ENCODE results near the gene GAS7.

GAS7 gene

GRCh38 chr17:9878786-9879525 is 319.4 kb downstream of the GAS7 start:
- DNase-seq (ENCODE audit: low read depth, low spot score): no peak
- TF ChIP-seq CTCF (IDR thresholded peaks at IDR 0.05; ENCODE audit: insufficient read depth, low read length, missing control alignments): no peak
- ChIA-PET CTCF (no interaction called here), POLR2A (no interaction called here)
- H3K4me3 ChIP-seq (ENCODE audit: low read depth, low read length): no peak overlapping the region

GRCh38 chr17:9878356-9878755 is 320.1 kb downstream of the GAS7 start:
- DNase-seq (ENCODE audit: low read depth, low spot score): no peak
- no peak for TF ChIP-seq CTCF (IDR thresholded peaks at IDR 0.05; ENCODE audit: insufficient read depth, low read length, missing control alignments)
- no peak overlapping the region for H3K4me3 ChIP-seq (ENCODE audit: low read depth, low read length)
- CTCF ChIA-PET: no interaction called here
- POLR2A ChIA-PET: no interaction called here

GRCh38 chr17:9875441-9875840 is 323.0 kb downstream of the GAS7 start:
- TF ChIP-seq CTCF (IDR thresholded peaks at IDR 0.05; ENCODE audit: insufficient read depth, low read length, missing control alignments): no peak
- no peak overlapping the region for H3K4me3 ChIP-seq (ENCODE audit: low read depth, low read length)
- POLR2A ChIA-PET: no interaction called here
- CTCF ChIA-PET: interaction anchor here (0.6 kb wide), 1 partner anchor 421 kb away, joined by 3 read pairs; no protein-coding TSS in a partner anchor
- DNase-seq (ENCODE audit: low read depth, low spot score): no peak

GRCh38 chr17:9874722-9875121 is 323.7 kb downstream of the GAS7 start:
- TF ChIP-seq CTCF (IDR thresholded peaks at IDR 0.05; ENCODE audit: insufficient read depth, low read length, missing control alignments): no peak
- CTCF ChIA-PET: no interaction called here
- DNase-seq (ENCODE audit: low read depth, low spot score): no peak
- POLR2A ChIA-PET: no interaction called here
- no peak overlapping the region for H3K4me3 ChIP-seq (ENCODE audit: low read depth, low read length)

GRCh38 chr17:9872852-9873251 is 325.6 kb downstream of the GAS7 start:
- TF ChIP-seq CTCF (IDR thresholded peaks at IDR 0.05; ENCODE audit: insufficient read depth, low read length, missing control alignments): no peak
- ChIA-PET POLR2A (no interaction called here), CTCF (no interaction called here)
- DNase-seq (ENCODE audit: low read depth, low spot score): no peak
- no peak overlapping the region for H3K4me3 ChIP-seq (ENCODE audit: low read depth, low read length)

- CTCF ChIA-PET: no interaction called here
- TF ChIP-seq CTCF (IDR thresholded peaks at IDR 0.05; ENCODE audit: insufficient read depth, low read length, missing control alignments): no peak
- no peak for DNase-seq (ENCODE audit: low read depth, low spot score)
- POLR2A ChIA-PET: no interaction called here
- no peak overlapping the region for H3K4me3 ChIP-seq (ENCODE audit: low read depth, low read length)
Measured at GRCh38 chr17:9868552-9868951, 329.9 kb downstream of the GAS7 start.
